Left lobe of liver (tissue), 2 donors: Measurements from ENCODE around the gene OPN3. TPM values are rescaled to one million over a fixed set of nuclear protein-coding genes. Genes with fewer than 3 reads are reported as not detected.

Experiments
- ATAC-seq: fragments of 200-7000 bp; cut with Tn5 transposase; one replicate; pipeline ENCODE4 v1.9.1; 2020; ENCODE audit warnings: mild to moderate bottlenecking, moderate library complexity
- DNase-seq: peaks from one replicate; pipeline ENCODE4 v3.0.0-alpha.2; 2020; ENCODE audit warnings: low spot score
- total RNA-seq: library from RNA; stranded (reverse); gene quantifications from one replicate; pipeline ENCODE4 v1.2.1, GENCODE V29; 2021
- donor health status: DM: no; HTN: no; CAD: no; lungs with moderate emphysema.
- donor health status: DM: no; HTN: yes; CAD: no.

OPN3 gene
- total RNA-seq, 1 donor from 2014 or later, result 15.3 TPM

- peak; percentile 94 for ATAC-seq
- peak; percentile 66 for DNase-seq
These were observed 17.5 kb downstream of the OPN3 start for GRCh38 chr1:241622669-241623068.

DNA sequence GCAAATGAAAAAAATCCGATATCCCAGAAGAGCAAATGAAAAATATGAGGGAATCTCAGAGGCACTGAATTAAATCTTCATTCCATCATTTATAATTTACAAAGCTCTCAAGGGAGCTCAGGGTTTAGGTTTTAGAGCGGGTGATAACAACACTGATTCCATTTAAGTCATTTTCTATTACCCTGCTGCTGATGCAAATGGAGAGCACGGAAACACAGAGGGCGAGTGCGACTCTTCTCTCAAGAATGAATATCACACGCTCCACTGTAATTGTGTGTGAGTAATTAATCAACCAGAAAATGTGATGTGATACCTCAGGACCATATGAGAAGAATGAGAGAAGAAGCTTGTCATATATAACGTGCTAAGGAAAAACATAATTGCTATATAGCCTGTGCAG lies 22.7 kb downstream of the OPN3 start:
- ATAC-seq (no peak), DNase-seq (no peak)

DNA sequence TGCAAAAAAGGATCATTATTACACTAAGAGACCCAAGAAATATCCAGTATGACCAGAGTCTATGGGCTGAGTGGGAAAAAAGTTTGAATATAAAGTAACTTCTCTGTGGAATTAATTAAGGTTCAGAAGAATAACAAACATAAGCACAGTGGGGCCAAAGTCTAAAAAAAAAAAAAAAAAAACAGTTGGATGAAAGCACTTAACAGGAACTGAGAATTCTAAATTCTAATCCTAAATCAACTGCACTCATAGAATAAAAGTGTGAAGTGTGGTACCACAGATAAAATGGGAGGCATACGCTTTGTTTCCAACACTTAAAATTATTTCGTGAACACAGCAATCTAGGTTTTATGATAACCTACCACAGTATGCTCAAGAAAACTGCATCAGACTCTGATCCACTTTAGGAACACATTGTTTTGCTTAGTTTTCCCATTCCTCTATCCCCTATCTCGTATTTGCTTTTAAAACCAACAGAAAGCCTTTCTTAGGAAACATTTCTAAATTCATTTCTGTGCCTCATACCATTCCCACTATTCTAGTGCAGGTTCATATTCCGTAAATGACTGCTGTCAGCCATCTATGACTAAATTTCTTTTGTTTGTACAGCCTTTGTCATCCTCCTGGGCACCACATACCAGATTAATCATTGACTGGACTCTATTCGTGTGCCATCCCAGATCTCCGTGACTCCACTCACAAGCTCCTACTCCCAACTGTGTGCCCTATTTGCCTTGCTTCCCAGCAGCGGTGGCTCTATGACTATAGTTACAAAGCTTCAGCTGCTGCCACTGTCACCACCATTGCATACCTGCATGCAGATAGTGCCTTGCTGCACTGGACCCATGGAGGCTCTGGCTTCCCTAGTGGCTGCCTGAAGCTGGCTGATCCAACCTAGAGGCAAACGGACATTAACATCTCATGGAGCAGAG lies 24.9 kb downstream of the OPN3 start:
- DNase-seq (peak; percentile 83), ATAC-seq (peak; percentile 94)

- no peak for ATAC-seq
- no peak for DNase-seq
These were observed 25.6 kb downstream of the OPN3 start for GRCh38 chr1:241614572-241614971.

DNA sequence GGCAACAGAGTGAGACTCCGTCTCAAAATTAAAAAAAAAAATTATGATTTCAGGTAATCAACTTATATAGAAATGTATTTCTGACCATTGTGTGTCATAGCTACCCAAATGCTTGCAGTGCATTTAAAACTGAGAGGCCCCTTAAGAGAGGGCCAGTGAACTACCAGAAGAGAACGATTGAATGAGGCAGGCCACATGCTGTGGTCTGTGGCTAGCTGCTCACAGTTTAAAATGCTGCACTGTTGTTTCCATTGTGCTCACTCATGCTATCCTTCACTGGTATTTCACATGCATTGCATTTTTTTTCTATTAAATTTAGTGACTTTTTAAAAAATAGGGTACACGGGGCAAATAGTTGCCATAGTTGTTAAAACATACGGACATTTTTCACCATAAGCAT lies 26.0 kb downstream of the OPN3 start:
- DNase-seq (no peak), ATAC-seq (no peak)

- ATAC-seq, result no peak
- no peak for DNase-seq
These were observed 27.4 kb downstream of the OPN3 start for GRCh38 chr1:241612533-241613477.

- no peak for DNase-seq
- ATAC-seq, result no peak
These were observed 28.4 kb downstream of the OPN3 start for GRCh38 chr1:241611736-241612135.

DNA sequence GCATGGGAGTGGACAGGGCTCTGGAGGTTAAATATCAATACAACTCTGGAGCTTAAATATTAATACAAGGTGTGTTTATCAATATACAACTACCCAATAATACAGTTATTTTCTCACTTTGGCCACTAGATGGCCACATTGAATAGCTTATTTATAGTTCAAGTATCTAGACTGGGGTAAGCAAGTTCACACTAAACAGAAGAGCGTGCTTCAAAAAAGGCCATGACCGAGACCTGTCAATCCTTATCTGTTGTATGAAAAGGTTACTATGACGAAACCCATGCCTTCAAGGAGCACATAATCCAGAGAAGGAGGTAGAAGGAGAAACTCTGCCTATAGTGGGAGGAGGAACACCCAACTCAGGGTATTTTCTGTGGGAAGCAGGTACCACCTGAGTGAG lies 29.1 kb downstream of the OPN3 start:
- ATAC-seq (peak; percentile 67), DNase-seq (no peak)

DNA sequence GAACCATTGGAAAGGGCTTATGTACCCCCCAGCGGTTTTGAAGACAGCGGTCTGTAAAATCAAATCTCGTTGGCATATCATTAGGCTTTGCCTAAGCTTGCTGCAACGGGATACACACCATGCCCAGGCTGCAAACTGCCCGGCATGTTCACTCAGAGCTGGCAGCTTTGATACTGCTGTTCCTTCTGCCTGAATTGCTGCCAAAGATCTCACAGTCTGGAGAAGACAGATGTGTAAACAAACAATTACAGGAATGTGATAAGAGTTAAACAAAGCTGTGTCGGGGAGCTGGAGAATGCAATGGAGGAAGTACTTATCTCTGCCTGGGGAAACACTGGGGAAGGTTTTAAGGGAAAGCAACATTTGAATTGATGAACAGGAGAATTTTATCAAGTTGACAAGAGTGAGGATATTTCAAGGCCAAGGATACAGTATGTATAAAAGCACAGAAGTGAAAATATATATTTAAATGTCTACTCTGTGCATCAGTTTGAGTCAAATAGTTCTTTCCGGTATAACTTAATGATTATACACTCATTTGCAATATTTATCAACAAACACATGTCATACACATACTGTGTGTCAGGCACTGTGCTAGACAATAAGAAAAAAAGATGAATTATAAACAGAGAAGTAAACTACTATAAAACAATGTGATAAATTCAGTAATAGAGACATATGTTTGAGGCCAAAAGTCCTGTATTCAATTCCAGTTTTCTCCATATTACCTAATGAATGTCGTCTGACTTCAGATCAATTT lies 29.9 kb downstream of the OPN3 start:
- DNase-seq (peak; percentile 80), ATAC-seq (peak; percentile 88)

- no peak for DNase-seq
- no peak for ATAC-seq
These were observed 31.7 kb downstream of the OPN3 start for GRCh38 chr1:241608379-241609033.

DNA sequence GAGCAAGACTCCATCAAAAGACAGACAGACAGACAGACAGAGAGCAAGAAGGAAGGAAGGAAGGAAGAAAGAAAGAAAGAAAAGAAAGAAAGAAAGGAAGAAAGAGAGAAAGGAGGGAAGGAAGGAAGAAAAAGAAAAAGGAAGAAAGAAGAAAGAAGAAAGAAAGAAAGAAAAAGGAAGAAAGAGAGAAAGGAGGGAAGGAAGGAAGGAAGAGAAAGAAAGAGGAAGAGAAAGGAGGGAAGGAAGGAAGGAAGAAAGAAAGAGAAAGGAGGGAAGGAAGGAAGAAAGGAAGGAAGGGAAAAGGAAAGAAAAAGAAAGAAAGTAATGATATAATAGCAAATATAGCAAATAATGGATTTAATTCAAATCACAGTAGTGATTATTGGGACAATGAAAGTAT lies 32.7 kb downstream of the OPN3 start:
- DNase-seq (no peak), ATAC-seq (no peak)

GRCh38 chr1:241606544-241606943 lies 33.6 kb downstream of the OPN3 start:
- no peak for DNase-seq
- ATAC-seq, result no peak

- DNase-seq, result no peak
- peak; percentile 16 for ATAC-seq
These were observed 34.9 kb downstream of the OPN3 start for GRCh38 chr1:241605146-241605805.

- ATAC-seq (no peak), DNase-seq (no peak)
These were observed 36.4 kb downstream of the OPN3 start for GRCh38 chr1:241603731-241604245.

DNA sequence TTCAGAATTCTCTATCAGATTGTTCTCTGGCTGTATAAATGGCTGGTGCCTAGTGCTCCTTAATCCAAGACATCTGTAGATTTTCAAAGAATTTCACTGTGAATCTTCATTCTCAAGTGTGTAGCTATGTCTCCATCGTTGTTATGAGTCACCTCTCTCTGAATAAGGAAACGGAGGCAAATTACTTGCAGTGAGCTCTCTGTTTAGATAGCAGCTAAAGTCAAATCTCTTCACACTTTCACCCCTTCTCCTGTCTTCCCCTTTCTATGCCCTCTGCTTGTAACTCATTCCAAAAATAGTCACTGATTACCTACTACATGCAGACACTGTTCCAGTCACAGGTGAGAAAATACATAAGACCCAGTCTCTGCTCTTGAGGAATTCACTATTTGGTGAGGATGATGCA lies 39.7 kb downstream of the OPN3 start:
- no peak for DNase-seq
- no peak for ATAC-seq

DNA sequence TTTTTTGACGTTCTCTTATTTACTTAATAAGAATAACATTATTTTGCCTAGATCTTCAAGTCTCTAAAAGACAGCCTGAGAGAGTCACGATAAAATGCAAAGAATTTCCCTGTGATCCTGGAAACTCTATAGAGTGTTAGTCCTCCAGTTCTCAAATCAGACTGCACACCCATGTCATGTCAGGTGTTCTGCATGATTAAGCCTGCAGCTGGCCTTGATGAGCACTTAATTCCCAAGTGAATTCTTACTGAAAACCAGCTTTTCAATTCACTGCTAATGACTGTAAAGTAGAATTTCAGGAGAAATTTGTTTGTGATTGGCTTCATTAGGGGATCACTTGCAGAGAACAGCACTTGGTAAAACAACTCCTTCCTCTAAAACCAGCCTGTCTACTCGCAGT lies 41.9 kb downstream of the OPN3 start:
- DNase-seq (no peak), ATAC-seq (no peak)

GRCh38 chr1:241596633-241597032 lies 43.5 kb downstream of the OPN3 start:
- ATAC-seq, result no peak
- no peak for DNase-seq

DNA sequence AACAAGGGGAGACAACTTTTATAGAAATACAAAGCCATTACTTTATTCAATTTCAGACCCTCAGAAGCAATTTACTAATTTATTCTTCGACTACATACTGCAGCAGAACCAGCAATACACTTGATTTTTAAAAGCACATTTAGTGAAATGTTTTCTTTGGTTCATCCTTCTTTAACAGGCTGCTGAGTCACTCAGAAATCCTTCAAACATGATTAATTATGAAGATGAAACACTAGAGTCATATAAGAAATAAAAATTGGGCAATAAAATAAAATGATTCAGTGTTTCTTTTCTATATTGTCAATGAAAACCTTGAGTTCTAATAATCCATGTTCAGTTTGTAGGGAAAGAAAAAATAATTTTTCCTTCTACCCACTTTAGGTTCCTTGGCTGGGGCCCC lies 47.0 kb downstream of the OPN3 start:
- no peak for ATAC-seq
- no peak for DNase-seq

GRCh38 chr1:241592273-241592958 lies 47.8 kb downstream of the OPN3 start:
- ATAC-seq, result no peak
- DNase-seq, result no peak
